Memory B cell (primary cell): Measurements from ENCODE around the gene GNG8.

Experiments
- ATAC-seq: fragments of 150-1000 bp; cut with Tn5 transposase; 2 replicates; pipeline ENCODE4 v1.10.0; 2021; ENCODE audit warnings: low read depth, mild to moderate bottlenecking, moderate library complexity
- DNase-seq, 2 donors: peaks; one replicate each; pipeline ENCODE4 v3.0.0; 2022; ENCODE audit warnings: low spot score in 2 of 2
- H3K27ac Mint-ChIP-seq: one replicate; pipeline ENCODE4 v1.8.0; 2022; ENCODE audit warnings: mild to moderate bottlenecking, moderate library complexity, mixed read lengths
- H3K27me3 Mint-ChIP-seq: one replicate; pipeline ENCODE4 v1.8.0; 2022; ENCODE audit warnings: mixed read lengths
- H3K36me3 Mint-ChIP-seq: one replicate; pipeline ENCODE4 v1.8.0; 2022; ENCODE audit warnings: mild to moderate bottlenecking, mixed read lengths
- H3K4me1 Mint-ChIP-seq: one replicate; pipeline ENCODE4 v1.8.0; 2022; ENCODE audit warnings: mixed read lengths
- H3K4me3 Mint-ChIP-seq: one replicate; pipeline ENCODE4 v1.8.0; 2022; ENCODE audit warnings: mild to moderate bottlenecking, moderate library complexity, mixed read lengths
- H3K9me3 Mint-ChIP-seq: one replicate; pipeline ENCODE4 v1.8.0; 2022; ENCODE audit warnings: mixed read lengths

Gene GNG8

GRCh38 chr19:46656541-46656940, 20.5 kb upstream of the GNG8 start:
- H3K27me3 Mint-ChIP-seq = peaks cover 17% of the 10 kb centered on the region
- H3K4me1 Mint-ChIP-seq = peaks cover 14% of the 10 kb centered on the region
- no peak for DNase-seq
- H3K36me3 Mint-ChIP-seq = no peaks in the 10 kb centered on the region
- no peak overlapping the region for H3K27ac Mint-ChIP-seq
- no peak overlapping the region for H3K4me3 Mint-ChIP-seq
- no peak for ATAC-seq
- no peaks in the 10 kb centered on the region for H3K9me3 Mint-ChIP-seq

DNA sequence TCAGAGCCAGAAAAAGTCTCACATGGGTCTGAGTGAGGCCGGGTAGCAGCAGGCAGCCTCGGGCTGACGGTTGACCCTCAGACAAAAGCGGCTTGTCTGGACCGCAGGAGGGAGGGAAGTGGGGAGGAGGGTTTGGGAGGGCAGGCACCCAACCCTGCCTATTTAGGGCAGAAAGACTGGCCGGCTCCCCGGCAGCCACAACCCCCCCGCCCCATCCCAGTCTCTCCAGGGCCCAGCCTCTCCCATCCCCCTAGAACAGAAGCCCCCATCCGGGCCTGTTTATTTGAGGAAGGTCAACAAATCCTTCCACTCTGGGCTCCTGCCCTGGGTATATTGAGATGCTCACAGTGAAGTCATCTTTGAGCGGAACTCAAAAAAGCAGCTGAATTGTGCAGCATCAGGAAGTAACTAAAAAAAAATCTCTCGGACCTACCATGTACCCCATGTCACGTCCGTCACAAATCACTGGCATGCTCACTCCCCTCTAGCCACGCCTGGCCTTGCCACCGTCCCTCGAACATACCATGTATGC, 18.7 kb upstream of the GNG8 start:
- Mint-ChIP-seq H3K4me1 (peaks cover 14% of the 10 kb centered on the region), H3K27me3 (peaks cover 26% of the 10 kb centered on the region), H3K9me3 (no peaks in the 10 kb centered on the region), H3K36me3 (no peaks in the 10 kb centered on the region), H3K27ac (no peak overlapping the region), H3K4me3 (no peak overlapping the region)
- DNase-seq (no peak), ATAC-seq (no peak)

- H3K9me3 Mint-ChIP-seq = no peaks in the 10 kb centered on the region
- H3K27ac Mint-ChIP-seq = no peak overlapping the region
- H3K4me3 Mint-ChIP-seq = no peak overlapping the region
- no peak for ATAC-seq
- H3K4me1 Mint-ChIP-seq = peaks cover 15% of the 10 kb centered on the region
- no peak for DNase-seq
- peaks cover 1% of the 10 kb centered on the region for H3K36me3 Mint-ChIP-seq
- peaks cover 31% of the 10 kb centered on the region for H3K27me3 Mint-ChIP-seq
These were observed 14.4 kb upstream of the GNG8 start for GRCh38 chr19:46650445-46650844.

DNA sequence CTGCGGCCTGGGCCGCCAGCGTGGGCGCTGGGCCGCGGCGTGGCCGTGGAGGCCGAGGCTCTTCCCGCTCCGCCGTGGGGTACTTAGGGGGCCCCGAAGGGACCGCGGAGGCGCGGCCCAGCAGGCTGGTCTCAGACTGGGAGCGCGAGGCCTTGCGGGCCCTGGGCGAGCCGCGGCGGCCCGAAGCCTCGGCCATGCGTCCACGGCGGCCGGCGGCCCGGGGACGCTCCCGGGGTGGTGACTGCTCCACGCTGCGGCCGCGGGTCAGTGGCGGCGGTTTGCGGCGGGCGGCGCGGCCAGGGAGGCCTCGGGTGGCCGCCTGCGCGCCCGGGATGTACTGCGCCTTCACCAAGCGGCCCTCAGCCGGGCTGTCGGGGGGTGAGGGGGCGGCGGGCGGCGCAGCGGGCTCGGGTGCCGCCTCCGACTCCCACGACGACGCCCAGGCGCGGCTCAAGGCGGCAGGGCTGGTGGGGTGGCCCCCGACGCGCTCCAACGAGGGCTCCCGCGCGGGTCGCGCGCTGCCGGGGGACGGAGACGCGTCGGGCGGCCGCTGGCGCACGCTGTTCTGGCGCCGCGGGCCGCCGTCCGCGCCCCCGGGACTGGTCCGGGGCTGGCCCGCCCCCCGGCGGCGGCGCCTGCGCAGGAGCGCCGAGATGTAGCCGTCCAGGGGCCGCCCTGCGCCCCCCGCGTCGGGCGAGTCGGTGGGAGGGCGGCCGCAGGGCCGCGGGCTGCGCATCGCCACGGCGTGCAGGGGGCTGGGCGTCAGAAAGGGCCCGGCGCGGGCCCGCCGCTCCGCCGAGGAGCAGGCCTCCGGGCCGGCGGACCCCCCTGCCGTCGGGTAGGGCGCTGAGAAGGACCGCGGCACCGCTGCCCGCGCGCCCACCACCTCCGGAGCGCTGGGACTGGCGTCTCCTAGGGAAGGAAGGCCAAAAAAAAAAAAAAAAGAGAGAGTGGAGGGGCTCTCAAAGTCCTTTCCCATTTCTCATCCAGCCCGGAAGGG, 13.3 kb upstream of the GNG8 start:
- Mint-ChIP-seq H3K9me3 (no peaks in the 10 kb centered on the region), H3K4me1 (peaks cover 12% of the 10 kb centered on the region), H3K36me3 (peaks cover 1% of the 10 kb centered on the region), H3K27ac (no peak overlapping the region), H3K4me3 (no peak overlapping the region), H3K27me3 (peaks cover 28% of the 10 kb centered on the region)
- DNase-seq (no peak), ATAC-seq (no peak)

- peak overlapping the region; percentile 41 for H3K4me3 Mint-ChIP-seq
- no peak for DNase-seq
- H3K27ac Mint-ChIP-seq = peak overlapping the region; percentile 6
- no peaks in the 10 kb centered on the region for H3K9me3 Mint-ChIP-seq
- peak; percentile 62 for ATAC-seq
- peaks cover 24% of the 10 kb centered on the region for H3K27me3 Mint-ChIP-seq
- peaks cover 9% of the 10 kb centered on the region for H3K4me1 Mint-ChIP-seq
- H3K36me3 Mint-ChIP-seq = peaks cover 1% of the 10 kb centered on the region
These were observed 12.3 kb upstream of the GNG8 start for GRCh38 chr19:46648060-46648960.

GRCh38 chr19:46646402-46646801, 10.4 kb upstream of the GNG8 start:
- Mint-ChIP-seq H3K36me3 (peaks cover 1% of the 10 kb centered on the region), H3K27me3 (peaks cover 28% of the 10 kb centered on the region), H3K27ac (no peak overlapping the region), H3K4me3 (no peak overlapping the region), H3K9me3 (no peaks in the 10 kb centered on the region), H3K4me1 (peaks cover 9% of the 10 kb centered on the region)
- no peak for DNase-seq
- ATAC-seq = no peak

GRCh38 chr19:46644720-46645119, 8.7 kb upstream of the GNG8 start:
- Mint-ChIP-seq H3K4me1 (peaks cover 8% of the 10 kb centered on the region), H3K36me3 (peaks cover 1% of the 10 kb centered on the region), H3K27ac (no peak overlapping the region), H3K9me3 (no peaks in the 10 kb centered on the region), H3K27me3 (peaks cover 21% of the 10 kb centered on the region), H3K4me3 (no peak overlapping the region)
- no peak for DNase-seq
- no peak for ATAC-seq

DNA sequence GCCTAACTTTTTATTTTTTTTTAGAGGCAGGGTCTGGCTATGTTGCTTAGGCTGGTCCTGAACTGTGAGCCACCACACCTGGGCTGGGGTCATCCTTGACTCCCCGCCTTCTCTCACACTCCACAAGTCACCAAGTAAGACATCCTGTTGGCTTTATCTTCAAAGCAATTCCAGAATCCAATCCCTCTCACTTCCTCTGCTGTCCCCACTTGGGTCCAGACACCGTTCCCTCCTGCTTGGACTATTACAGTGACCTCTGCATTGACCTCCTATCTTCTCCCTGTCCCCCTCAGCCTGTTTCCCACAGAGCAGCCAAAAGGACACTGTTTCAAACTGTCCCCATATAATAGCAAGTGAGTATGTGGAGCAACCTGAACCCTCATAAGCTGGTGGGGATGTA, 4.7 kb upstream of the GNG8 start:
- H3K4me1 Mint-ChIP-seq = peaks cover 5% of the 10 kb centered on the region
- no peak overlapping the region for H3K4me3 Mint-ChIP-seq
- H3K27ac Mint-ChIP-seq = no peak overlapping the region
- no peak for ATAC-seq
- no peak for DNase-seq
- no peaks in the 10 kb centered on the region for H3K9me3 Mint-ChIP-seq
- H3K27me3 Mint-ChIP-seq = peaks cover 11% of the 10 kb centered on the region
- H3K36me3 Mint-ChIP-seq = no peaks in the 10 kb centered on the region

DNA sequence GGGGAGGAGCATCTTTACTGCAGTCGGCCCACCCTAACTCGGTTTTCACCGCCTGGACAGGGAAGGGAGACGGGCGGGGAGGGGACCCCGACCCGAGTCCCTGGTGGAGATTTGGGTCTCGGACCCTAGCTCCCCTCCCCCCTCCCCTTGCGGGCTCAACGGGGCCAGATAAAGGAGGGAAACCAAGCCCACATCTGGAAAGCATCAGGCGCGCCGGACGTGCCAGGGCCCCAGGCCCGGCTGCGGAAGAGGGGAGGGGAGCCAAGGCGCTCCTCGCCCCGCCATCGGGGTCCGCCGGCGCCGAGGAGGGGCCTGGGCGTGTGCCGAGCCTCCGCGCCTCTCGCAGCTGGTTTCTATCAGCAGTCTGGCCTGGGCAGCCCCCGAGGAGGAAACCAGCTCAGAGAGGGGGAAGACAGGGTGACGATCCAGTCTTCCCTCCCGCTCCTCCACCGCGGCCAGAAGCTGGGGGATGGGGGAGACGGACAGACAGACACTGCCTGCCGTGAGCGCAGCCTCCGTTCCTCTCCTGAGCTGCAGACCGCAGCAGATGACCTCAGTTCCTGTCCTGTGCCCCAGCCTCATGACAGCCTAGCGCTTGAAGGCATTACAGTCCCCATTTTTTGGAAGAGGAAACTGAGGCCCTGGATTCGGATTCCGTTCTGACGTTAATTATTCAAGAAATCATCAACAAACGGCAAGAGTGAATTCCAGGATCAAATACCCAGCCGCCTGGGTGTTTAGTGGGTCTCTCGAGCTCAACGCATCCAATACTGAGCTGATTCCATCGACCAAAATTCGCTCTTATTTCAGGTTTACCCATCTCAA, 3.6 kb upstream of the GNG8 start:
- Mint-ChIP-seq H3K27ac (no peak overlapping the region), H3K4me3 (peak overlapping the region; percentile 31)

DNA sequence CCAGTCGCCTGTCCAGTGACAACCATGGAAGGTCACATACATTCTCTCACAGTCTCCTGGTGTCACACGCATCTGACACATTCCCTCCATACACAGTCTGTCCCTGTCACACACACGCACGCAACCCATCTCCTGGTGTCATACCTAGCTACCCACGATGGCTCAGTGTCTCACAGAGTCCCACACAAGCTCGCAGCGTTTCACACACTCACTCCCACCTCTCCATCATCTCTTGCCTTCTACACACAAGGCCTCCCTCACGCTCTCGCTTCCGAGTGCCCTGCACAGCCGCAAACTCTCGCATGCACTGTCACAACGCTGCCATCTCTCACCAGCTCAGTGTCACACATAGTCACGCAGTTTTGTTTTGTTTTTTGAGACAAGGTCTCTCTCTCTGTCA, 1.2 kb upstream of the GNG8 start:
- Mint-ChIP-seq H3K4me3 (no peak overlapping the region), H3K27ac (no peak overlapping the region), H3K27me3 (peaks cover 9% of the 10 kb centered on the region), H3K4me1 (peaks cover 25% of the 10 kb centered on the region), H3K9me3 (no peaks in the 10 kb centered on the region), H3K36me3 (no peaks in the 10 kb centered on the region)
- no peak for ATAC-seq
- no peak for DNase-seq

More for the DNA sequence above, 3.6 kb upstream of the GNG8 start:
- peaks cover 13% of the 10 kb centered on the region for H3K4me1 Mint-ChIP-seq
- no peak for ATAC-seq
- DNase-seq = no peak
- H3K27me3 Mint-ChIP-seq = peaks cover 11% of the 10 kb centered on the region
- no peaks in the 10 kb centered on the region for H3K36me3 Mint-ChIP-seq
- no peaks in the 10 kb centered on the region for H3K9me3 Mint-ChIP-seq

DNA sequence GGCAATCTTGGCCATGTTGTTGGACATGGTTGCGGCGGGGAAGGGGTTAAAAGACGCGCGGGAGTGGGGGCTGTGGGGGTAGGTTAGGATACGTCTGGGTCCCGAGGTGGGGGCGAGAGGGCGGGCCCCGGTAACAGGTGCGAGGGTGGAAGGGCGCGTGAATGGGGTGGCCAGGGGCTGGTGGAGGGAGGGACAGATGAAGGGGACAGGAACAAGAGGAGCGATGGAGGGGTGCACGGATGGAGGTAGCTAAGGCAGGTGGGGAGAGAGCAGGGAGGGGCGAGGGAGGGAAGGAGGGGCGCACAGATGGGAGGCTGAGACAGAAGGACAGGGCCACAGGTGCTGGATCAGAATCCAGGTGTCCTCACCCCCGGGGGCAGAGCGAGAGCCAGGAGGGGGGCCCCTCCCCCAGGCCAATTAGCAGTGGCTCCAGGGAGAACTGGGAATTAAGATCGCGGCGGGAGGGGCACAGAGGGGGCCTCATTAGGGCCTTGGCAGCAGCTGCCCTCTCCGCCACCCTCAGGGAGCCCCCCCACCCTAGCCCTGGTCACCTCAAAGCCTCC, 1.3 kb downstream of the GNG8 start:
- no peak overlapping the region for H3K27ac Mint-ChIP-seq
- peak overlapping the region; percentile 50 for H3K4me3 Mint-ChIP-seq

DNA sequence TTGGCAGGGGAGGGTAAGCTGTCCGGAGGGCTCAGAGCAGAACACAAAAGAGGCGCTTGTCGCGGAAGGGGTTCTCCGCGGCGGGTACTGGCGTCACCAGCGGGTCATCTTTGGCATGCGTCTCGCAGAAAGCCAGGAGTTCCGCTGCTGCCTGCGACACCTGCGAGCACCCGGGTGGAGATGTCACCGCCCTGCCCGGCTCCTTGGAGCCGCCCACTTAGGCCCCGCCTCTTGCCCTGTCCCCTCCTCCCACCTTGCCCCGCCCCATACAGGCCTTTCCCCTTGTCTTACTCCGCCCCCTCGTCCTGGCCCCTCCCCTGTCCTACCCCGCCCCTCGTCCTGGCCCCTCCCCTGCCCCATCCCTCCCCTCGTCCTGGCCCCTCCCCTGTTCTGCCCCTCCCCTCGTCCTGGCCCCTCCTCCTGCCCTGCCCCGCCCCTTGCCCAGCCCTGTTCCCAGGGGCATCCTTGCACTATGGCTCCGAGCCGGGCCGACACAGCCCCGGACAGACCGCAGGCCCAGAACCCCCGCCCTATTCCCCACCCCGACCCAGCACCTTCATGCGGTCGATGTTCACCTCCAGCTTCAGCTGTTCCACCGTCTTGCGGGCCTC, 1.9 kb downstream of the GNG8 start:
- peak; percentile 75 for ATAC-seq
- peak; percentile 94 to 97 for DNase-seq
- Mint-ChIP-seq H3K36me3 (no peaks in the 10 kb centered on the region), H3K9me3 (no peaks in the 10 kb centered on the region), H3K27me3 (peaks cover 6% of the 10 kb centered on the region), H3K4me3 (peak overlapping the region; percentile 67), H3K4me1 (peaks cover 28% of the 10 kb centered on the region), H3K27ac (no peak overlapping the region)

More for the DNA sequence above, 1.3 kb downstream of the GNG8 start:
- DNase-seq (no peak), ATAC-seq (no peak)
- Mint-ChIP-seq H3K27me3 (peaks cover 6% of the 10 kb centered on the region), H3K9me3 (no peaks in the 10 kb centered on the region), H3K4me1 (peaks cover 27% of the 10 kb centered on the region), H3K36me3 (no peaks in the 10 kb centered on the region)

DNA sequence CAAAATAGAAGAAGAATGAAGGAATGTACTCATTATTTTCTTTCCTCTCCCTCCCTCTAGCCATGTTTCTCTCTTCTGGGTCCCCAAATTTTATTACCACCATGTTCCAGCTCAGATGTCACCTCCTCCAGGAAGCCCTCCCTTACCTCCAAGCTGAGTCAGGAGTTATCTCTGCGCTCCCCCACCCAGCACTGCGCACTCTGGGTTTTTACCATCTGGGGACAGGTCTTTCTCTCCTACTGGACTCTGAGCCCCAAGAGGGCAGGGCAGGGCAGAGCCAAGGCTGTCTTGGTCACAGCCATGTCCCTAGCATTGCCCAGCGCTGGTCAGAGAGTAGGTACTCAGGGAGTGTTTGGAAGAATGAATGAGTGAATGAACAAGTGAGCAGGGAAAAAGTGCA, 2.9 kb downstream of the GNG8 start:
- H3K9me3 Mint-ChIP-seq = no peaks in the 10 kb centered on the region
- H3K27me3 Mint-ChIP-seq = peaks cover 6% of the 10 kb centered on the region
- peaks cover 28% of the 10 kb centered on the region for H3K4me1 Mint-ChIP-seq
- DNase-seq = no peak
- no peaks in the 10 kb centered on the region for H3K36me3 Mint-ChIP-seq
- peak overlapping the region; percentile 67 for H3K4me3 Mint-ChIP-seq
- no peak for ATAC-seq
- no peak overlapping the region for H3K27ac Mint-ChIP-seq
